GM12801 (cell line): Measurements from ENCODE around the gene DCX.

ENCODE experiments used
- CTCF ChIP-seq: IDR thresholded peaks from one replicate; pipeline ENCODE4 v1.5.1; 2011; ENCODE audit warnings: control low read depth; ENCODE audit not compliant: insufficient read length; ENCODE audit errors: extremely low read depth

Gene DCX

GRCh38 chrX:111318901-111319300 is 93.1 kb downstream of the DCX start:
- TF ChIP-seq CTCF = no peak

- no peak for TF ChIP-seq CTCF
Measured at GRCh38 chrX:111309083-111309482, 102.9 kb downstream of the DCX start.

DNA sequence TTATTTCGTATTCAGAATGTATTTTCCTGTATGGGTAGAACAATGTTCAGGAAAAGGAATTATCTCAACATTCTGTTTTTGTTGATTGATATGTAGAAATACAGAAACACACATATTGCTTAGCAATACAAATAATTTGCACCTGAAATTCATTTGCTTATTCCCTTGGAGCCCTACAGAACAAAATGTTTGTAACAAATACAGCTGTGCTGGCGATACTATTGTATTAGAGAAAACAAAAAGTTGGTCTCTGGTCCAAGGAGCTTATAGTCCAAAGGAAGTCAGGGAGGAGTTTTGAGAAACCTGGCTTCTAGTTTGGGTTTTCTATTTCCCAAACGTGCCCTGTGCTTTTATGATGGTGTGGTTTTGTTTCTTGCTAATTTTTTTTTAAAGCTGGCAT is 104.0 kb downstream of the DCX start:
- TF ChIP-seq CTCF = no peak

- no peak for TF ChIP-seq CTCF
Measured at GRCh38 chrX:111302284-111302683, 109.7 kb downstream of the DCX start.

GRCh38 chrX:111288841-111289240 is 123.2 kb downstream of the DCX start:
- TF ChIP-seq CTCF = no peak

- no peak for TF ChIP-seq CTCF
Measured at GRCh38 chrX:111284631-111285293, 127.2 kb downstream of the DCX start.

GRCh38 chrX:111283446-111283845 is 128.5 kb downstream of the DCX start:
- no peak for TF ChIP-seq CTCF
